HG03060 (cell line): ENCODE measurements around the gene TUBA1C.
"Not testable (repeated sequence)": the region's sequence is repeated elsewhere in the genome, so short reads cannot be mapped to it uniquely, and the experiment has no call there.

Source experiments
- ATAC-seq: cut with Tn5 transposase; IDR thresholded peaks from one replicate; pipeline ENCODE4 v1.9.1; 2021; ENCODE audit warnings: low read depth, moderate number of reproducible peaks; ENCODE audit not compliant: unreplicated experiment

Gene TUBA1C

DNA sequence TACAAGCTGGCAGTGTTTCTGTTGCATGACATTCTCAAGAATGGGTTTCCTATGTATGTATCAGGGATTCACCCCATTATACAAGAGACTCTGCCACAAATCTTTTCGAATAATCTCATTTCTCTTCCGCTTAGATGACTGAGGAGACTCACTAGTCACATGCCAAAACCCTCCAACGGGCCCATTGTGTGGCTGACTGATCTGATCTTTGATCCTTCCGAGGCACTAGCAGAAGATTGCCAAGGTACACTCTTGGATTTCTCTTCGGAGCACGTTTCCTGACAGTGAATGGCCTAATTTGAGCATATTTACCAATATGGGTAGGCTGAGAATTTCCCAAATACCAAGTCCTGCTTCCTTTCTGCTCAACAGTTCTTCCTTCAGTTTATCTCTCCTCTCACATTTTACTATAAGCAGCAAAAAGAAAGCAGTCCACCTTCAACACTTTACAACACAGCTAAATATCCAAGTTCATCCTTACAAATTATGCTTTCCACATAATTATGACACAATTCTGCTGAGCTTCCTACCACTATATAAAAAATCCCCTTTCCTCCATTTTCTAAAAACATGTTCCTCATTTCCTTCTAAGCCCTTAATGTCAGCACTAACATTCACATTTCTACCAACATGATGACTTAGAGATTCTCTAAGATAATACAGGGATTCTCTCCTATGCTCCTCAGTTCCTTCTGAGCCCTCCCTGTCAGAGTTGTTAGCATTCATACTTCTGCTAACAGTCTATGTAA is 41.1 kb downstream of the TUBA1C start:
- ATAC-seq = no peak

DNA sequence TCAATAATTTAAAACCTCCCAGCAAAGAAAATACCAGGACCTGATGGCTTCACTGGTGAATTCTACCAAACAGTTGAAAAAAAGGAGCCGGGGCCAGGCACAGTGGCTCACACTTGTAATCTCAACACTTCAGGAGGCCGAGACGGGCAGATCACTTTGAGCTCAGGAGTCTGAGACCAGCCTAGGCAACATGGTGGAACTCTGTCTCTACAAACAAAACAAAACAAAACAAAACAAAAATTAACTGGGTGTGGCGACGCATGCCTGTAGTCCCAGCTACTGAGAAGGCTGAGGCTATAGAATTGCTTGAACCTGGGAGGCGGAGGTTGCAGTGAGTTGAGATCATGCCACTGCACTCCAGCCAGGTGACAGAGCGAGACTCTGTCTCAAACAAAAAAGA is 44.5 kb downstream of the TUBA1C start:
- no peak for ATAC-seq

GRCh38 chr12:49310451-49311000 is 45.6 kb downstream of the TUBA1C start:
- ATAC-seq = not testable (repeated sequence)

DNA sequence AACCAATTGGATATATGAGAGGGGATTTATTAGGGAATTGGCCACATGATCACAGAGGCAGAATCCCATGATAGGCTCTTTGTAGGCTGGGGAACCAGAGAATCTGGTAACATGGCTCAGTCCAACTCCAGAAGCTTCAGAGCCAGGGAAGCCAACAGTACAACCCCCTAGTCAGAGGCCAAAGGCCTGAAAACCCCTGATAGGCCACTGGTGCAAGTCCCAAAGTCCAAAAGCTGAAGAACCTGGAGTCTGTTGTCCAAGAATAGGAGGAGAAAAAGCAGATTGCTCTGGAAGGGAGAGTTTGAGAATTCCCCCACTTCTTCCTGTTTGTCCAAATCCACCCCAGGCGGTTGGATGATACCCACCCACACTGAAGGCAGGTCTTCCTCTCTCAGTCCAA is 49.9 kb downstream of the TUBA1C start:
- no peak for ATAC-seq

GRCh38 chr12:49317118-49317517 is 52.2 kb downstream of the TUBA1C start:
- ATAC-seq = not testable (repeated sequence)

DNA sequence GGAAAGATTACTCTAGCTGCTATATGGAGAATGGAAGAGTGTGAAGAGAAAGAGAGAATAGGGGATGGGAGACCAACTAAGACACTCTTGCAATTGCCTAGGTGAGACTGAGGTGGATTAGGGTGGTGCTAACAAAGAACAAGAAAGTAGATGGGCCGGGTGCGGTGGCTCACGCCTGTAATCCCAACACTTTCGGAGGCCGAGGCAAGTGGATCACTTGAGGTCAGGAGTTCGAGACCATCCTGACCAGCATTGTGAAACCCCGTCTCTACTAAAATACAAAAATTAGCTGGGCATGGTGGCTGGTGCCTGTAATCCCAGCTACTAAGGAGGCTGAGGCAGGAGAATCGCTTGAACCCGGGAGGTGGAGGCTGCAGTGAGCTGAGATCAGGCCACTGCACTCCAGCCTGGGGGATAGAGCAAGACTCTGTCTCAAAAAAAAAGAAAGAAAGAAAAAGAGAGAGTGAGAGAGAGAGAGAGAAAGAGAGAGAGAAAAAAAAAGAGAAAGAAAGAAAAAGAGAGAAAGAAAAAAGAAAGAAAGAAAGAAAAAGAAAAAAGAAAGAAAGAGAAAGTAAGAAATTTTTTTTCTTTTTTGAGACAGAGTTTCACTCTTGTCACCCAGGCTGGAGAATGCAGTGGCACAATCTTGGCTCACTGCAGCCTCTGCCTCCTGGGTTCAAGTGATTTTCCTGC is 55.7 kb downstream of the TUBA1C start:
- ATAC-seq = not testable (repeated sequence)

- no peak for ATAC-seq
Measured at GRCh38 chr12:49322367-49322707, 57.5 kb downstream of the TUBA1C start.

DNA sequence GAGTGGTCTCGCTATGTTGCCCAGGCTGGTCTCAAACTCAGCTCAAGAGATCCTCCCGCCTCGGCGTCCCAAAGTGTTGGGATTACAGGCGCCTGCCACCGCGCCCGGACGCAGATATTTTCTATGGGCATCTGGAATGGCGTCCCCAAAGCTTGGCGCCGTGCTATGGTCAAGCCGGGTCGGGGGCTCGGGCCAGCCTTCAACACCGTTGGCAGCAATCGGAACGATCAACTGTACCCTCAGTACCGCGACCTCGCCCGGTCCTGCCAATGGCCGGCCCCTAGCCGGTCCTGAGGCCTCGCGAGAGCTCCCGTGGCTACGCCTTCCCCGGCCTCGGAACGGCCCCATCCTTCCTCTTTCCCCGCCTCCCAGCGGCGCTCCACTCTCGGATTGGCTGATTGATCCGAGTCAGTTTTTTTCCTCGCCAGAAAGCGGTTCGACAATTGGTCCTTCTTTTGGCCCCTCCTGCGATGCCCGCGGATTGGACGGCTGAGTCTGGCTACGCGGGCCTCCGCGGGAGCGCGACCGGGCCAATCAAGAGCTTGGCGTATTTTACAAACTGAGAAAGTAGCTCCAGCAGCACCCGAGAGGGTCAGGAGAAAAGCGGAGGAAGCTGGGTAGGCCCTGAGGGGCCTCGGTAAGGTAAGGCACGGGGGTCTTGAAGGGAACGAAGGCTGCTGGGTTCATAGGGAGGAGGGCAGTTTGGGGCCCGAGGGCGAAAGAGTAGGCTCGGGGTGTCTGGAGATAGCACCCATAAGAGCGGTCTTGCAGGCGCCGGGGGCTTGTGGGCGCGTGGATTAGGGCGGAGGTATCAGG is 58.0 kb downstream of the TUBA1C start, which contains the start of gene TROAP:
TROAP (plus strand) TSS at position 548 of the 816 bp plus-strand sequence. CDS start 354 bp downstream, outside the sequence.
- peak; percentile 90 for ATAC-seq

DNA sequence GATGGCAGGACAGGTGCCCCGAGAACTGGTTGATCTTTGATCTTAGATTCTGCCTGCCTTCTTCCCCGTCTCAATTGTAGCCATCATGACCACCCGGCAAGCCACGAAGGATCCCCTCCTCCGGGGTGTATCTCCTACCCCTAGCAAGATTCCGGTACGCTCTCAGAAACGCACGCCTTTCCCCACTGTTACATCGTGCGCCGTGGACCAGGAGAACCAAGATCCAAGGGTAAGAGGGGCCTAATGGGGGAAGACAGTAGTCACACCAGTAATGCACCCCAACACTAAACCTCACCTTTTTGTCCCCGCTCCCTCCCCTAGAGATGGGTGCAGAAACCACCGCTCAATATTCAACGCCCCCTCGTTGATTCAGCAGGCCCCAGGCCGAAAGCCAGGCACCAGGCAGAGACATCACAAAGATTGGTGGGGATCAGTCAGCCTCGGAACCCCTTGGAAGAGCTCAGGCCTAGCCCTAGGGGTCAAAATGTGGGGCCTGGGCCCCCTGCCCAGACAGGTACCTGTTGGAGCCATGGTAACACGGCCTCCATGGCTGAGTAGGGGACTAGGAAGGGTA is 58.7 kb downstream of the TUBA1C start:
- ATAC-seq = no peak
